Fibroblast of lung (primary cell): ENCODE results near the gene ZNF385D.

Experiments
- CTCF ChIP-seq, 2 donors: IDR thresholded peaks in 1 of 2; conservative IDR thresholded peaks in 1 of 2; 1 replicate in 1 of 2; 2 replicates in 1 of 2; pipeline ENCODE4 v1.5.1; 2011 to 2012; ENCODE audit warnings: low read length in 2 of 2, control low read depth in 1 of 2, inconsistent platforms in 1 of 2, low read depth in 1 of 2, mild to moderate bottlenecking in 1 of 2
- EZH2 ChIP-seq: IDR thresholded peaks from 2 replicates; pipeline ENCODE4 v1.5.1; 2012; ENCODE audit warnings: low read length, control low read depth, mild to moderate bottlenecking; ENCODE audit errors: missing control alignments

- TF ChIP-seq CTCF (conservative IDR thresholded peaks at IDR 0.05 in 1 of 2, IDR thresholded peaks at IDR 0.05 in 1 of 2; ENCODE audit: low read depth in 1 of 2, low read length in 2 of 2) (no peak), EZH2 (no peak)
Measured at GRCh38 chr3:21441821-21442220, 309.2 kb downstream of the ZNF385D start.
